Activated T-helper 2 cell treated with anti-CD3 and anti-CD28 coated beads, Interferon-gamma antibody, Interleukin-2, Interleukin-4, amounts not matched to agents 10 μg/mL and 5 μg/mL and 100 μg/mL, durations not matched to agents 14 hours and 24 hours and 36 hours (primary cell): ENCODE measurements around the gene SP9. TPM values are rescaled to one million over a fixed set of nuclear protein-coding genes. Genes with fewer than 3 reads are reported as not detected.

Source experiments
- DNase-seq: peaks from one replicate; pipeline ENCODE4 v3.0.0; 2021; ENCODE audit warnings: low spot score
- H3K27ac Mint-ChIP-seq: one replicate; pipeline ENCODE4 v1.8.0; 2021; ENCODE audit warnings: mixed read lengths
- H3K27me3 Mint-ChIP-seq: one replicate; pipeline ENCODE4 v1.8.0; 2021; ENCODE audit warnings: low read depth, mixed read lengths
- H3K36me3 Mint-ChIP-seq: one replicate; pipeline ENCODE4 v1.8.0; 2021; ENCODE audit warnings: low read depth, mixed read lengths
- H3K4me1 Mint-ChIP-seq: one replicate; pipeline ENCODE4 v1.8.0; 2021; ENCODE audit warnings: low read depth, mixed read lengths
- H3K4me3 Mint-ChIP-seq: one replicate; pipeline ENCODE4 v1.8.0; 2021; ENCODE audit warnings: low read depth, mild to moderate bottlenecking, moderate library complexity, mixed read lengths
- H3K9me3 Mint-ChIP-seq: one replicate; pipeline ENCODE4 v1.8.0; 2021; ENCODE audit warnings: mixed read lengths
- intact Hi-C: fragments of 100-400 bp; cut with micrococcal nuclease; formaldehyde crosslinking; loops from one replicate; pipeline ENCODE4 v1.15.1; 2023
- total RNA-seq: library from RNA; stranded (reverse); gene quantifications from 2 replicates; pipeline ENCODE4 v1.2.3, GENCODE V29; 2022

Gene SP9
- total RNA-seq, 1 donor from 2014 or later: not detected

- no peak overlapping the region for H3K4me3 Mint-ChIP-seq
- H3K9me3 Mint-ChIP-seq: peaks cover 27% of the 10 kb centered on the region
- no peaks in the 10 kb centered on the region for H3K27me3 Mint-ChIP-seq
- no peak overlapping the region for H3K27ac Mint-ChIP-seq
- intact Hi-C loops: no loop called here
- peaks cover 49% of the 10 kb centered on the region for H3K36me3 Mint-ChIP-seq
- no peaks in the 10 kb centered on the region for H3K4me1 Mint-ChIP-seq
- DNase-seq: no peak
Measured at GRCh38 chr2:174368691-174369090, 33.9 kb downstream of the SP9 start.

GRCh38 chr2:174376967-174377366, 42.2 kb downstream of the SP9 start:
- DNase-seq: no peak
- no peak overlapping the region for H3K4me3 Mint-ChIP-seq
- no peaks in the 10 kb centered on the region for H3K9me3 Mint-ChIP-seq
- no peak overlapping the region for H3K27ac Mint-ChIP-seq
- intact Hi-C loops: no loop called here
- H3K4me1 Mint-ChIP-seq: no peaks in the 10 kb centered on the region
- peaks cover 50% of the 10 kb centered on the region for H3K36me3 Mint-ChIP-seq
- H3K27me3 Mint-ChIP-seq: no peaks in the 10 kb centered on the region

DNA sequence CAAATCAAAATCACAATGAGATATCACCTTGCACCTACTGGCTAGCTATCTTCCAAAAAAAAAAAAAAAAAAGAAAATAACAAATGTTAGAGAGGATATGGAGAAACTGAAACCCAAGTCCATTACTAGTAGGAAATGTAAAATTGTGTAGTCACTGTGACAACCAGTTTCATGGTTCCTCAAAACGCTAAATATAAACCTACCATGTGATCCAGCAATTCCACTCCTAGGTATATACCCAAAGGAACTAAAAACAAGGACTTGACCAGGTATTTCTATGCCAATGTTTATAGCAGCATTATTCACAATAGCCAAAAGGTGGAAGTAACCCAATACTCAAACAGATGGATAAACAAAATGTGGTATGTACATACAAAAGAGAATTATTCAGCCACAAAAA, 49.0 kb downstream of the SP9 start:
- Mint-ChIP-seq H3K9me3 (peaks cover 1% of the 10 kb centered on the region), H3K27ac (no peak overlapping the region), H3K36me3 (peaks cover 34% of the 10 kb centered on the region), H3K4me3 (no peak overlapping the region), H3K27me3 (no peaks in the 10 kb centered on the region), H3K4me1 (peaks cover 4% of the 10 kb centered on the region)
- DNase-seq: no peak
- intact Hi-C loops: no loop called here

GRCh38 chr2:174385201-174385600, 50.4 kb downstream of the SP9 start:
- Mint-ChIP-seq H3K27ac (no peak overlapping the region), H3K4me3 (no peak overlapping the region), H3K36me3 (peaks cover 41% of the 10 kb centered on the region), H3K27me3 (no peaks in the 10 kb centered on the region), H3K9me3 (peaks cover 3% of the 10 kb centered on the region), H3K4me1 (peaks cover 7% of the 10 kb centered on the region)
- intact Hi-C loops: no loop called here
- no peak for DNase-seq

Other genes with a start within 250 kb of the SP9 start
- 148 and 150 TPM in 2 replicates for gene OLA1, start 86.4 kb upstream of the SP9 start, total RNA-seq
- 17.3 and 17.4 TPM in 2 replicates for gene SCRN3, start 60.8 kb downstream of the SP9 start, total RNA-seq
- gene GPR155, start 152.1 kb downstream of the SP9 start, total RNA-seq: 0.94 and 1.1 TPM in 2 replicates